HG03432 (cell line): Measurements from ENCODE around the gene RAD51B.
"Not testable (repeated sequence)": the region's sequence is repeated elsewhere in the genome, so short reads cannot be mapped to it uniquely, and the experiment has no call there.

Experiments used
- ATAC-seq: cut with Tn5 transposase; IDR thresholded peaks from one replicate; pipeline ENCODE4 v1.9.1; 2021; ENCODE audit warnings: mild to moderate bottlenecking, moderate library complexity; ENCODE audit not compliant: unreplicated experiment

Gene RAD51B

GRCh38 chr14:67977434-67978034 is 158.0 kb downstream of the RAD51B start:
- no peak for ATAC-seq

- ATAC-seq: no peak
These were observed 159.2 kb downstream of the RAD51B start for GRCh38 chr14:67978749-67979148.

DNA sequence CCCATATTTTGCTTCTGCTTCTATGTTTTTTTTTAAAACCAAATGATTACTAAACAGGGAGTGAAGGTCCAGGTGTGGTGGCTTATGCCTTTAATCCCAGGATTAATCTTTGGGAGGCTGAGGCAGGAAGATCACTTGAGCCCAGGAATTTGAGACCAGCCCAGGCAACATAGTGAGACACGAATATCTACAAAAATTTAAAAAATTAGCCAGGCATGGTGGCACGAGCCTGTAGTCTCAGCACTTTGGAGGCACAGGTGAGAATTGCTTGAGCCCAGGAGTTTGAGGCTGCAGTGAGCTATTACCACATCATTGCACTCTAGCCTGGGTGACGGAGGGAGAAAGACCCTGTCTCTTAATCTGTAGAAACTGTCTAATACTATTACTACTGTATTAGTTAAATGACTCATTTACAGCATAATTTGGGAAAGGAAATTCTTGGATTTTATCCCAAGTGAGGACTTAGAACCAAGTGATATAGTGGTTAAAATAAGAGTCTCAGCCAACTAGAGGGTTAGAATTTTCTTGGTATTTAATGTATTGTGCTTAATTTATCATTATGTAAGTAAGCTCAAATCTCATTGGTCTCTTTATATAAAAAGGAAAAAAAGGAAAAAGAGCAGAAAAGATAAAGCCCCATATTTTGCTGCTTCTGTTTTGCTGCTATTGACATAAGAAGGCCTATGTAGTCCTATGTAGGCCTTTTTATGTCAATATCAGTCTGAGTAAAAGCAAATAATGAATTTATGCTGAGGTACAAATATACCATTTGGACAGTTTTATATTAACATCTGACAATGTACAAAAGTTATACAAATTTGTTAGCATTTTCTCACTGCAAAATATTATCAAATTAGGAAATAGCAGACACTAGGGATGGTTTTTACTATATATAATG is 163.4 kb downstream of the RAD51B start:
- no peak for ATAC-seq

DNA sequence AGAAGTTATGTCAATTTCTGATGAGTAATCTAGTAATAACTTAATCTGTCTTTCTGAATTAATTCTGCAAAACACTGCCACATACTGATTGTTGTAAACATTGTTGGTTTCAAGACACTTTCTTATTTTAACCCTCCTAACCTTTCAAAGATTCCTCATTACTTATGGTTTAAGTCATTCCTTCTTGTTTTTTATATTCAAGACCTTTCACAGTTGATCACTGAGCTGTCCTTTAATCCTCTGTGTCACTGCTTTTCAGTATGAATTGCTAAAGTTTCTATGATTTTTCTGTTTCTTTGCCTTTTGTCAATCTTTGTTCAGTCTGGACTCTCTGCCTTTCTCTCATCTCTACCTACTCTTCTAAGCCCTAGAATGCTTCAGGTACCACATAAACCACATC is 164.7 kb downstream of the RAD51B start:
- no peak for ATAC-seq

DNA sequence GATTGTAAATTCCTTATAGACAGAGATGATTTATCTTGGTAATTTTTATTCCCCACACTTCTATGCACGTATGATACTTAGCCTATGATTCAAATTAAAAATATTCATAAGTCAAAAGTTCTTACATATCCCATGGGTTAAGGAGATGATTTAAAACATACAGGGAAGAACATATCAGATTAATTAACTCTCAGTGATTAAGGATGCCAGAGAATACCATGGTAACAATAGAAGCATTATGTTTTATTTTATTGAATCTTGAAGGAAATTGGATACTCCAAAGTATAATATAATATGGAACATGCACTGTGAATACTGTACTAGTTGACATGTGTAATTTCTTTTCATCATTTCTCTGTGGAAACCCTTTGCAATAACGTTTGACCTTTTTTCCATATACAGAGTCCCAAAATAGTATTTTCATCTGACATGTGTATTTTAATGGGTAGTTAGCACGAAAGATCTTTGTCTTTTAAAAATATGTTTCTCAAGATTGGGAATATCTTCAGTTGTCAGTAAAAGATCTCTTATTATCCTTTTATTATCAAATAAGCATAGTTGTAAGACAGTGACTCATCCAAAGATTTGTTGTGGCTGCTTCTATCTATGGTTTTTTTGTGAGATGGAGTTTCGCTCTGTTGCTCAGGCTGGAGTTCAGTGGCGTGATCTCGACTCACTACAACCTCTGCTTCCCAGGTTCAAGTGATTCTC is 166.7 kb downstream of the RAD51B start:
- ATAC-seq: no peak

DNA sequence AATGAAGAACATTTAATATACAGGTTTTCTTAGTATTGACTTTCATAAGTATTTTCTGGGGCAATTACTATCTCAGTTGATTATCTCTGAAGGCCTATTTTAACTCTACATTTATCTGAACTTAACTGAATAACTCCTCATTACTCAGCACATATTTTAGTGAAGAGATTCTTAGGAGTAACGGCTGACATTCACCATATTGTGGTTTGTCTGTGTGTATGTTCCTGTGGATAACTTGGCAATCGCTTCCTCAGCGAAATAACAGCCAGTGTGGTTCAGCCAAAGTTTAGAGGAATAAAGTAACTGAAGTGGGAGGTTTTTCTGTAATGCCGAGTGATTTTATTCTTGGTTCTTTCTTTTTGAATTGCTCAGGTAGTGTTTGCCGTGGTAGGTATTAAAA is 168.0 kb downstream of the RAD51B start:
- ATAC-seq: no peak

DNA sequence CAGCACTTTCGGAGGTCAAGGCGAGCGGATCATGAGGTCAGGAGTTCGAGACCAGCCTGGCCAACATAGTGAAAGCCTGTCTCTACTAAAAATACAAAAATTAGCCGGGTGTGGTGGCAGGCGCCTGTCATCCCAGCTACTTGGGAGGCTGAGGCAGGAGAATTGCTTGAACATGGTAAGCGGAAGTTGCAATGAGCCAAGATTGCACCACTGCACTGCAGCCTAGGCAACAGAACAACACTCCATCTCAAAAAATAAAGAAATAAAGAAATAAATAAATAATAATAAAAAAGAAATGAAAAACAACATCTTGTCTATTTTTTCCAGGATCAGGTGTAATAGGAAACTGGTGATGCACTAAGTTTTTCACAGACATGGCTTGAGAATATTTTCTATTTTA is 168.6 kb downstream of the RAD51B start:
- not testable (repeated sequence) for ATAC-seq

GRCh38 chr14:67990576-67990975 is 171.0 kb downstream of the RAD51B start:
- no peak for ATAC-seq

- no peak for ATAC-seq
These were observed 175.0 kb downstream of the RAD51B start for GRCh38 chr14:67994531-67994930.

DNA sequence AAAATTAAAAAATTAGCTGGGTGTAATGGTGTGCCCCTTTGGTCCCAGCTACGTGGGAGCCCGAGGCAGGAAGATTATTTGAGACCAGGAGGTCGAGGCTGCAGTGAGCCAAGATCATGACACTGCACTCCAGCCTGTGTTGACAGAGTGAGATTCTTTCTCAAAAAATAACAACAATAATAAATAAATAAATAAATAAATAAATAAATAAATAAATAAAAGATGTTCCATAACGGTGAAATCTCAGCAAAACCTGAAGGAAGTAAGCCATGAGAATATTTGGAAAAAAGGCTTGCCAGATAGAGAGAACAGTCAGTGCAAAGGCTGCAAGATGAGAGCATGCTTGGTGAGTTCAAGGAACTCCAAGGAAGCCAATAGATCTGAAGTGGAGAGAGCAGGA is 176.7 kb downstream of the RAD51B start:
- ATAC-seq: no peak

- no peak for ATAC-seq
These were observed 179.3 kb downstream of the RAD51B start for GRCh38 chr14:67998834-67999233.

DNA sequence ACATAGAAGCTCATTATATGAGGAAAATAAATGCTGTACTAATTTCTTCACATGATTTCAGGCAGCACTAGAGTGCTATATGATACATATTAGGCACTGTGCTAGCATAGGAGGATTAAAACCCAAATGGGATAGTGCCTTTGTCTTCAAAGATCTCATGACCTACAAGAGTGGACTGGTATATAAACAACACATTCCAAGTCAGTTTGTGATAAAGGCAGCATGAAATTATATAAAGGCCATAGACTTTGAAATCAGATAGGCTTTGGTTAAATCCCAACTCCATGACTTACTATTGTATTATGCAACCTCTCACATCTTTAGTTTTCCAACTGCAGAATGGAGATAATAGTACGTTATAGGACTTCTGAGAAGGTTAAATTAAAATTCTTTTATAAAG is 179.7 kb downstream of the RAD51B start:
- ATAC-seq: no peak

- ATAC-seq: no peak
These were observed 180.3 kb downstream of the RAD51B start for GRCh38 chr14:67999705-68000384.

GRCh38 chr14:68000511-68000910 is 180.9 kb downstream of the RAD51B start:
- no peak for ATAC-seq

GRCh38 chr14:68008491-68008890 is 188.9 kb downstream of the RAD51B start:
- no peak for ATAC-seq

- ATAC-seq: no peak
These were observed 191.9 kb downstream of the RAD51B start for GRCh38 chr14:68011406-68012028.

DNA sequence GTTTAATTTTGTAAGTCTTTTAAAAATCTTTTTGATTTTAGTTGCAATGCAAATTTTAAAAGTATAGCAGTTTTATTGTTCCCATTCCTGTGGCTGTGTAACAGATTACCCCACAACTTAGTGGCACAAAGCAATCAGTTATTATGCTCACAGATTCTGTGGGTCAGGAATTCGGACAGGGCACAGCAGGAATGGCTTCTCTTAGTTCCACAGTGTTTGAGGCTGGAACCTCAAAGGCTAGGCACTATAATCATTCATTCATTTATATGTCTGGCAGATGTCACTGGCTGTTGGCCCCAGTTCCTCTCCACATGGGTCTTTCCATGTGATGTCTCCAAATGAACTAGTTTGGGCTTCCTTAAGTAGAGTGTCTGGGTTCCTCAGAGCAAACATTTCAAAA is 193.3 kb downstream of the RAD51B start:
- ATAC-seq: no peak

- no peak for ATAC-seq
These were observed 193.7 kb downstream of the RAD51B start for GRCh38 chr14:68013326-68013725.

DNA sequence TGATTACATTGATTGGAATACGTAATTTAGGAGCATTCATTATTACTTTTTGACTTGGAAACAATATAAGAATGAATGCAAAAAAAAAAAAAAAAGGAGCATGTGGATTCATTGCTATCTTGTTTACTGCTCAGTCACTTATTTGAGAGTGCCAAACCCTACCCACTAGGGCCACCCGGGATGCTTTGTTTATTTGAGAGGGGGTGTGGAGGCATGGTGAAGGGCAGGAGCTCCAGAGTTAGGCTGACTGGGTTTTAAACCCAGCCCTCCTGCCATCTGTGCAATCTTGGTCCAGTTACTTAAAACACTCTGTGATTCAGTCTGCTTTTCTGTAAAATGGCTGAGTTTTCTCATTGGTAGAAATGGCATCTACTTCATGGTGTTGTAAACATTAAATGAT is 195.2 kb downstream of the RAD51B start:
- no peak for ATAC-seq

GRCh38 chr14:68015356-68016254 is 196.0 kb downstream of the RAD51B start:
- no peak for ATAC-seq
